ENCODE results near the gene ZNF17.
A peak's percentile ranks its signal among the peaks of the same experiment; 100 is the strongest.

The ZNF17 gene

DNA sequence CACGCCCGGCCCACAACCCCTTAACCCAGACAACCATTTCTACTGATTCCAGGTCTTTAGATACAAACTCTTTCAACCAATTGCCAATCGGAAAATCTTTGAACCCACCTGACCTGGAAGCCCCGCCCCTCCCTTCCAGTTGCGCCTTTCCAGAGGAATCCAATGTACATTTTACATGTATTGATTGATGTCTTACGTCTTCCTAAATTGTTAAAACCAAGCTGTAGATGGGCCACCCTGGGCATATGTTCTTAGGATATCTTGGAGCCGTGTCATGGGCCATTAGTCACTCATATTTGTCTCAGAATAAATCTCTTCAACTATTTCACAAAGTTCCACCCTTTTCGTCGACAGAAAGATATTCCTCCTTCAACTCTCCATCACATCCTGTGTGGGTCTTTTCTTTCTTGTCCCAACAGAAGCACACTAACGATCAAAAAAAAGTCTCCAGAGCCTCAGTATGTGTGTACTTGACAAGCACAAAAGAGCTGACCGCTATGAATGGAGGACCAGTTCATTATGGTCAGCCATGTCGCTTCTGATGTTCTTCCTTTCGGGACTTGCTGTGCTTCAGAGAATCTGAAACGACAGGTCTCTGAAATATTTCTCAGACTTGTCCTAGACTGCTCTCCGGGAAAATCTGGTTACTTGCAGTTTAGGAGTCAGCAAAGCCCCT is 23.6 kb downstream of the ZNF17 start:
- no peak for DNase-seq (ENCODE audit: low read depth, low spot score)

DNA sequence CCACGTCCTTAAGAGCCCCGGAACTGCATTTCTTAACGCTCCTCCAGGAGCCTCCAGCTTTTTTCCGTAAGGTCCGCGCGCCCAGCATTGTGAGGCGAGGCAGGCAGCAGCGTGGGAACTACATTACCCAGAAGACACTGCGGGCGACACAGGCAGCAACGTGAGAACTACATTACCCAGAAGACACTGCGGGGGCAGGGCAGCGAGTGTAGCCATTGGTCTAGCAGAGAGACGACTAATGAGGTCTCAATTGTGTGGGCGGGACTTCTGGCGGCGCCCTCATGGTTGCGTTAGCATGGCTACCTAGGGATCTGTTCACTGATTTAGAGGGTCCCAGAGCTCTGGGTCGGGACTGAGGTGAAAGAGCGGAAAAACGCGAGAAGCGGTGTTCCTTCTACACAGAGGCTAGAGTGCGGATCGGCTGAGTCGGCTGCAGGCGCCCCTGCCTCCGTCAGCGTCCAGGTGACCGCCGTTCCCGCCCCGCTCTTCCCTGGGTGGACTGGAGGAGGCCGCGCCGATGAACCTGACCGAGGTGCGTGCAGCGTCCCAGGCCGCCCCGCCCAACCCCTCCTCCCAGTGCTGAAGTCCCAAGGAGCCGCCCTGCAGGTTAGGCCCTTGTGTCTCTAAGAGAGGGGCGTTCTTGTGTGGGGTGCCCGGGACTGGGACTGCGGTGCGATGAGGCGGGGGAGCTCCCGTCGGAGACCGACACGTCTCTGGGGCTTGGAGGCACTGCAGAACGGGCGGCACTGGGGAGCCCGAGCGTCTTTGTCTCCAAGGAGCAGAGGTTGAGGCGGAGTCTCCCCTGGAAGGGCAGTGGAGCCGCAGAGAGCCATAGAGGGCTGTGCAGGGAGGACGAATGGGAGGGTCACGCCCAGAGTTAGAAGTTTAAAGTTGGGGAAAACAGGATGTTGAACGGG is 24.4 kb downstream of the ZNF17 start, which contains the start of gene ZNF749:
Gene ZNF749, plus strand, starts transcription at position 264 of the 917 bp plus-strand sequence. Its CDS starts 254 bp downstream, at position 518.
- peak; percentile 97 for DNase-seq (ENCODE audit: low read depth, low spot score)

DNA sequence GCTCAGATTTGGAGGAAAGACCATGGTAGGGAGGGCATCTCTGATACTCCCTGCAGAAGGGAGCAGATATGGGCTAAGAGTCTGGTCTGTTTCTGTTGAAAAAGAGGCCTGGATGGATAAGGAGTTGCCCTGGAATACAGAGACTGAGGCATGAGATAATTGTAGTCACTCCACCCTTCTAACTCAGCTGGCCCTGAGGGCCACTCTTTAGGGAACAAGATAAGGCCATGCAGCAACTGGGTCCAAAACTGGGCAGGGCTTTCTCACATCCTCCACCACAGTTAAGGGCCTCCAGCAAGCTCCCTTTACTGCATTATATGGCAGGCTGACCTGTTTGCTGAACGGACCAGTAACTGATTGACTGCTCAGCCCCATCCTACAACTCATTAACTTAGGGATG is 25.5 kb downstream of the ZNF17 start:
- DNase-seq (ENCODE audit: low read depth, low spot score), result no peak

DNA sequence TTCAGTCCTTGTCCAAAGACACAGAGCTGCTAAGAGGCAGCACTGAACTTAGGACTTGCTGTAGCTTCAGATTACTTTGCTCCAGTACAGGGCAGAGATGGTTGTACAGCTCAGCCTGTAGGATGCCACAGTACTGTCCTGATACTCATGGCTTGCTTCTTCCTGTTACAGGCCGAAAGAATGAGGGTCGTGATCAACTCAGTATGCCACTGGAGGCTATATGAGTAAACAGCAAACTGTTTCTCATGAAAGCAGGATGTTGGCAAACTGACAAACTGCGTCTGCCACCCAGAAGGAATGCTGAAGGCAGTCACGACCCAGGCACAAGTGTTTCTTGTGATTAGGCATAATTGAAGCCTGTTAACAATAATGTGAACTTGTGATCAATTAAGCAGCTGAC is 27.0 kb downstream of the ZNF17 start:
- no peak for DNase-seq (ENCODE audit: low read depth, low spot score)

DNA sequence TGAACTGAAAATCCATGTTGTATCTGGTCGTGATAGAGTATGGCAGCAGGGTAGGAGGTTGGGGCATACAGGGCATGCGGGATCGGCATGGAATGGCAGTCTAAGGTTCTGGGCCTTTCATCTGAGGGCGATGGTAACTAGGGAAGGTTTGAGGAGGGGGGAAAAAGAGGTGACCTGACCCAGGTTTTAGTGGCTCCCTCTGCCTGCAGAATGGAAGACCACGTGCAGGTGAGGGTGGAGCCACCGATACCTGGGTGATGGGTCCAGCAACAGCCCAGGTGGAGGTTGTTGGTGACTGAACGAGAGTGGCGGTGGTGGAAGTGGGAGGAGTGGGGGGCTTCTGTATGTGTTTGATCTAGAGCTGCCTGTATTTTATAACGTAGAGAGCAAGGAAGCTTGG is 28.0 kb downstream of the ZNF17 start:
- no peak for DNase-seq (ENCODE audit: low read depth, low spot score)

DNA sequence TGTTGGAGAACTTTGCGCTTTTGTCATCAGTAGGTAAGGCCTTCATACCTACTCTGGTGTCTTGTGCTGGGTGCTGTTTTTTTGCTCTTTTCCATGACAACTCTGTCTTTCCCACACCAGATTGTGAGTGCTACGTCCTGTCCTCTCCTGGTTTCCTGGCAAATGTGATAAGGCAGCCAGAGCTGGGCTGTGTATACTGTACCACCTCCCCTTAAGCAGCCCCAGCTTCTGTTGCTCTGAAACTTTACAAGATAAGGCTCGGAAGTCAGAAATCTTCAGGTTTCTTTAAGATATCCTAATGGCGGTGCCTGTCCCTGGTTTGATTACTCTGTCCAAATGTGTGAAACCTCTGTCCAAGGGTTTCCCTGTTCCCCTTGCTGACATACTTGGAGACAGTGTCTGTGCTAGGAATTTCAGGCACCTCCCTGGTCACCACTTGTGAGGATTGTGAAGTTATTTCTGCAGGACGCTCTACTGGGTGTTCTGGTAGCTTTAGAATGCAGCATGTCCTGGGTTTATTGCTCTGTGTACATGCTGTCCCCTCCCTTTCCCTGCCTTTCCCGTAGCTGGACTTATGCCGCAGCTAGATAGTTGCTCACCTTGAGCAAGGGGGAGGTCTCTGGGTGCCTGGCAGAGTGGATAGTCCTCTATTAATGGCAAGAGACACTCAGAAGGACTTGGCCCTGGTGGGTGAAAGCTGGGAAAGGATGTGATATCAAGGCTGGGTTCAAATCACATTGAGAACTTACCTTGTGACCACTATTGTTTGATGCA is 31.2 kb downstream of the ZNF17 start:
- DNase-seq (ENCODE audit: low read depth, low spot score), result no peak

DNA sequence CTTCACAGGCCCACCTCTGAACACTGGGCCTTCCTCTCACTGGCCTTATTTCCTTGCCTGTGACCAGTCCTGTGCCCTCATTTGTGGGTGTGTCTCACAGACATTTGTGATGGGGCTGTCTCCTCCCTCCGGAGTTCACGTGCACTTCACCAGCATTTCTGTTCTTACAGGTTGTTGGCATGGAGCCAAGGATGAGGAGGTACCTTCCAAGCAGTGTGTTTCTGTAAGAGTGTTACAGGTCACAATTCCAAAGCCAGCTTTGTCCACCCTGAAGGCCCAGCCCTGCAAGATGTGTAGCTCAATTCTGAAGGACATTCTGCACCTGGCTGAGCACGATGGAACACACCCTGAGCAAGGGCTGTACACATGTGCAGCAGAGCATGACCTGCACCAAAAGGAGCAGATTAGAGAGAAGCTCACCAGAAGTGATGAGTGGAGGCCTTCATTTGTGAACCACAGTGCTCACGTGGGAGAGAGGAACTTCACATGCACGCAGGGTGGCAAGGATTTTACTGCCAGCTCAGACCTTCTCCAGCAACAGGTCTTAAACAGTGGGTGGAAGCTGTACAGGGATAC is 32.2 kb downstream of the ZNF17 start:
- DNase-seq (ENCODE audit: low read depth, low spot score), result no peak

DNA sequence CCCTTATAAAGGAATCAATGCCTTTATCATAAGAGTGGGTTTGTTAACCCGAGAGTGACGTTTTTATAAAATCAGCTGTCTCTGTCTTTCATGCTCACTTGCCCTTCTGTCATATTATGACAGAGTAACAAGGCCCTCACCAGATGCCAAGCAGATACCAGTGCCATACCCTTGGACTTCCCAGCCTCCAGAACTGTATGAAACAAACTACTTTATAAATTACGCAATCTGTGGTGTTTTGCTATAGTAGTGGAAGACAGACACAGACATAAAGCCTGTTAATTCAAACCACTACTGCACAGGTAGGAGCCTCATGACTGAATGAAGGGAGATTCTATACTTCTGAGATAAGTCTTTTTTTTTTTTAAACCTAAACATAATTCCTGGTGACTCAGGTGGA is 41.3 kb downstream of the ZNF17 start:
- no peak for DNase-seq (ENCODE audit: low read depth, low spot score)

DNA sequence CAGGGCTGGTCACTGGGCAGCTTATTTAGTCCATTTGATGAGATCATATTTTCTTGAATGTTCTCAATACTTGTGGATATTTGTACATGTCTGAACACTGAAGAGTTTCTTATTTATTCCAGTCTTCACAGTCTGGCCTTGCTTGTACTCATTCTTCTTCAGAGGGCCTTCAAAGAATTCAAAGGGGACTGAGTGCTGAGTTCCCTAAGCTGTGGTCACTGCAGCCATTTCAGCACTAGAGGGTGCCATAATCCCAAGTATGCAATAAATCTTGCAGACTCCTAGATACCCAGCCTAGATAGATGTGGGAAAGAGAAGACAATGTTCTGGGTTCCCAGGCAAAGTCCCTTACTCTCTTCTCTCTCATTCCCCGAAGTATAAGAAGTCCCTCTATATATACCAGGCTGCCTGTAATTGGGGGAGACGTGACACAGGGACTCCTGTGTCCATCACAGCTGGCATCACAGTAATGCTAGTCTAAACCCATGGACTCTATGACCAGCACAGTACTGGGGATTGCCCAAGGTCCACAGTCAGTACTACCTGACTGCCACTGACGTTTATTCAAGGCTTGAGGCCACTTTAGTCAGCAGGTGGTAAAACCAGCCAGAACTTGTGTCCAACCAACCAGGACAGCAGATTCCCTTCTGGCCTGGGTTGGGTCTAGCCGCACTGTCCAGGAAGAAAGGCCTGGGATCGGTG is 54.9 kb downstream of the ZNF17 start:
- no peak for DNase-seq (ENCODE audit: low read depth, low spot score)

DNA sequence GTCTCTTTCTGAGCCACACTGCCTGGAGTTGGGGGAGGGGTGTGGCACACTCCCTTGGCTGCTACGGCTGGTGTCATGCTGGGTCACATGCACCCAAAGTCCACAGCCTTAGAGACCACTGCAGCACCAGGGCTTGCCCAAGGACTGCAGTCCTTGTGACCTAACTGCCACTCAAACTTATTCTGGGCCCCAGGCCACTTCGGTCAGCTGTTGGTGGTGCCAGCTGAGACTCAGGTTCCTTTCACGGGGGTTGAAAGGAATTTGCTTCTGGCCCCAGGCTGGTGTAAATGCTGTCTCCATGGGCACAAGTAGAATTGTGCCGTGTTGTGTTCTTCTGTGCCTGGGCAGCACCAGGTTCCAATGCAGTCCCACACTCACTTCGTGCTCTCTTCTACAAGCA is 55.5 kb downstream of the ZNF17 start:
- no peak for DNase-seq (ENCODE audit: low read depth, low spot score)

All from activated CD4-positive, CD25-positive, alpha-beta regulatory T cell treated with anti-CD3 and anti-CD28 coated beads, Interleukin-2, amount 50 U/mL, for 16 hours (primary cell).